Sigmoid colon (tissue), 7 donors: ENCODE data around the gene AKR1B1. TPM values are rescaled to one million over a fixed set of nuclear protein-coding genes. Genes with fewer than 3 reads are reported as not detected.

Experiments used
- DNase-seq: peaks from one replicate; pipeline ENCODE4 v3.0.0-alpha.2; 2019
- H3K27ac ChIP-seq, 4 donors: fragments of 200-600 bp; sonication (generic); one replicate each; pipeline ENCODE4 v1.5.1; 2016 to 2019; ENCODE audit warnings: mild to moderate bottlenecking in 1 of 4
- H3K27me3 ChIP-seq, 3 donors: fragments of 200-600 bp; sonication (generic); one replicate each; pipeline ENCODE4 v1.5.1; 2019; ENCODE audit warnings: mild to moderate bottlenecking in 1 of 3
- H3K36me3 ChIP-seq, 4 donors: fragments of 200-600 bp; sonication (generic); one replicate each; pipeline ENCODE4 v1.5.1; 2016 to 2019
- H3K4me1 ChIP-seq, 4 donors: fragments of 200-600 bp; sonication (generic); one replicate each; pipeline ENCODE4 v1.5.1; 2017 to 2019
- H3K4me3 ChIP-seq, 4 donors: fragments of 200-600 bp; sonication (generic); one replicate each; pipeline ENCODE4 v1.5.1; 2017 to 2019; ENCODE audit warnings: mild to moderate bottlenecking in 2 of 4, moderate library complexity in 1 of 4
- H3K9me3 ChIP-seq, 4 donors: fragments of 200-600 bp in 3 of 4; sonication (generic) in 3 of 4; one replicate each; pipeline versions ENCODE4 v1.5.1 to v1.6.1; 2013 to 2019
- CTCF ChIP-seq, 4 experiments: fragments of 450-650 bp in 3 of 4; fragments of 200-600 bp in 1 of 4; IDR thresholded peaks; one replicate each; pipeline ENCODE4 v1.5.1; 2016 to 2019; ENCODE audit warnings: antibody characterized with exemption in 4 of 4, mild to moderate bottlenecking in 3 of 4, moderate library complexity in 2 of 4
- EP300 ChIP-seq, 4 donors: sonication (generic); formaldehyde crosslinking; IDR thresholded peaks; one replicate each; pipeline ENCODE4 v1.6.1; 2017; ENCODE audit warnings: antibody characterized with exemption in 4 of 4
- POLR2A ChIP-seq, 2 donors: fragments of 450-650 bp; IDR thresholded peaks; one replicate each; pipeline ENCODE4 v1.6.1; 2016; ENCODE audit warnings: antibody characterized with exemption in 2 of 2, mild to moderate bottlenecking in 2 of 2, moderate library complexity in 2 of 2
- POLR2AphosphoS5 ChIP-seq, 4 donors: sonication (generic); formaldehyde crosslinking; IDR thresholded peaks; one replicate each; pipeline ENCODE4 v1.6.1; 2017; ENCODE audit warnings: antibody characterized with exemption in 4 of 4
- WGBS, 2 donors: extraction: QIAGEN DNeasy Blood & Tissue Kit; methylation state at CpG; one replicate each; pipeline ENCODE4 v1.1.7; 2013; 5-methylcytosine and 5-hydroxymethylcytosine counted together
- intact Hi-C: fragments of 100-400 bp; cut with DNase I; formaldehyde crosslinking; loops from one replicate; pipeline ENCODE4 v1.15.1; 2023
- polyA plus RNA-seq, 3 donors: library from polyadenylated mRNA; stranded (reverse); fragments of 200-250 nt; gene quantifications; one replicate each; pipeline ENCODE4 v1.2.3, GENCODE V29; 2013
- total RNA-seq, 4 donors: library from RNA; depleted of rRNA; stranded (reverse); fragments of >200 nt; gene quantifications; one replicate each; pipeline ENCODE4 v1.1.0, GENCODE V29; 2016
- donor health status: healthy with polysubstance abuse.
- donor health status: Bipolar disorder and iron deficiency.
- donor health status: healthy.

Gene AKR1B1
- total and polyA plus RNA-seq, 7 donors = 35.8 to 59.2 (median 46.7) TPM

GRCh38 chr7:134449680-134450079 lies 9.2 kb downstream of the AKR1B1 start:
- no peaks in the 10 kb centered on the region for H3K9me3 ChIP-seq
- peaks cover 30 to 66% (median 50%) of the 10 kb centered on the region in 4 donors for H3K36me3 ChIP-seq
- intact Hi-C loops = no loop called here
- no peak overlapping the region for H3K27ac ChIP-seq
- no peak for TF ChIP-seq EP300 (IDR thresholded peaks at IDR 0.05)
- no peak for TF ChIP-seq POLR2AphosphoS5 (IDR thresholded peaks at IDR 0.05)
- H3K4me1 ChIP-seq = peaks cover 0 to 25% (median 10%) of the 10 kb centered on the region in 4 donors
- 57 to 78% methylated on average over 7 of the region's 7 CpGs for WGBS, 2 donors
- DNase-seq = no peak
- no peak overlapping the region for H3K4me3 ChIP-seq
- no peaks in the 10 kb centered on the region for H3K27me3 ChIP-seq

- Histone ChIP-seq H3K36me3 (peaks cover 36 to 76% (median 59%) of the 10 kb centered on the region in 4 donors), H3K9me3 (no peaks in the 10 kb centered on the region), H3K27me3 (no peaks in the 10 kb centered on the region), H3K4me3 (no peak overlapping the region), H3K27ac (no peak overlapping the region), H3K4me1 (peaks cover 0 to 15% (median 6%) of the 10 kb centered on the region in 4 donors)
- intact Hi-C loops = no loop called here
- DNase-seq = no peak
- no peak for TF ChIP-seq CTCF (IDR thresholded peaks at IDR 0.05)
- TF ChIP-seq POLR2A (IDR thresholded peaks at IDR 0.05) = no peak
- no peak for TF ChIP-seq EP300 (IDR thresholded peaks at IDR 0.05)
- TF ChIP-seq POLR2AphosphoS5 (IDR thresholded peaks at IDR 0.05) = no peak
- WGBS, 2 donors = 76 to 86% methylated on average over 11 of the region's 11 CpGs
Observed at GRCh38 chr7:134448356-134449229, 10.3 kb downstream of the AKR1B1 start.

- intact Hi-C loops = no loop called here
- TF ChIP-seq POLR2AphosphoS5 (IDR thresholded peaks at IDR 0.05) (no peak), CTCF (IDR thresholded peaks at IDR 0.05) (no peak), POLR2A (IDR thresholded peaks at IDR 0.05) (no peak), EP300 (IDR thresholded peaks at IDR 0.05) (no peak)
- no peak overlapping the region for H3K27ac ChIP-seq
- peaks cover 0 to 5% (median 2%) of the 10 kb centered on the region in 4 donors for H3K4me1 ChIP-seq
- no peak for DNase-seq
- H3K9me3 ChIP-seq = no peaks in the 10 kb centered on the region
- H3K36me3 ChIP-seq = peaks cover 36 to 88% (median 71%) of the 10 kb centered on the region in 4 donors
- H3K4me3 ChIP-seq = no peak overlapping the region
- WGBS, 2 donors = 91 to 93% methylated on average over 9 of the region's 9 CpGs
- H3K27me3 ChIP-seq = no peaks in the 10 kb centered on the region
Observed at GRCh38 chr7:134447383-134447782, 11.5 kb downstream of the AKR1B1 start.

- intact Hi-C loops = no loop called here
- no peak overlapping the region for H3K4me3 ChIP-seq
- no peaks in the 10 kb centered on the region for H3K9me3 ChIP-seq
- no peaks in the 10 kb centered on the region for H3K27me3 ChIP-seq
- H3K27ac ChIP-seq = no peak overlapping the region
- DNase-seq = no peak
- WGBS, 2 donors = 96% methylated on average over 10 of the region's 10 CpGs
- peaks cover 0 to under 1% (median 0%) of the 10 kb centered on the region in 4 donors for H3K4me1 ChIP-seq
- peaks cover 36 to 93% (median 76%) of the 10 kb centered on the region in 4 donors for H3K36me3 ChIP-seq
- TF ChIP-seq POLR2A (IDR thresholded peaks at IDR 0.05) (no peak), EP300 (IDR thresholded peaks at IDR 0.05) (no peak), POLR2AphosphoS5 (IDR thresholded peaks at IDR 0.05) (no peak), CTCF (IDR thresholded peaks at IDR 0.05) (no peak)
Observed at GRCh38 chr7:134446923-134447322, 12.0 kb downstream of the AKR1B1 start.

- intact Hi-C loops = no loop called here
- Histone ChIP-seq H3K9me3 (no peaks in the 10 kb centered on the region), H3K36me3 (peaks cover 36 to 98% (median 79%) of the 10 kb centered on the region in 4 donors), H3K4me1 (no peaks in the 10 kb centered on the region), H3K4me3 (no peak overlapping the region), H3K27me3 (no peaks in the 10 kb centered on the region), H3K27ac (no peak overlapping the region)
- TF ChIP-seq POLR2A (IDR thresholded peaks at IDR 0.05) = no peak
- no peak for TF ChIP-seq CTCF (IDR thresholded peaks at IDR 0.05)
- no peak for TF ChIP-seq EP300 (IDR thresholded peaks at IDR 0.05)
- TF ChIP-seq POLR2AphosphoS5 (IDR thresholded peaks at IDR 0.05) = no peak
- DNase-seq = no peak
- 89 to 96% methylated on average over 9 of the region's 9 CpGs for WGBS, 2 donors
Observed at GRCh38 chr7:134446446-134446845, 12.5 kb downstream of the AKR1B1 start.
